HG03064 (cell line): ENCODE results near the gene KRTCAP2.

Experiments used
- ATAC-seq: cut with Tn5 transposase; IDR thresholded peaks from one replicate; pipeline ENCODE4 v1.9.1; 2021; ENCODE audit warnings: low read depth; ENCODE audit not compliant: unreplicated experiment

KRTCAP2 gene

GRCh38 chr1:155121249-155121648 is 51.9 kb downstream of the KRTCAP2 start:
- ATAC-seq, result no peak

DNA sequence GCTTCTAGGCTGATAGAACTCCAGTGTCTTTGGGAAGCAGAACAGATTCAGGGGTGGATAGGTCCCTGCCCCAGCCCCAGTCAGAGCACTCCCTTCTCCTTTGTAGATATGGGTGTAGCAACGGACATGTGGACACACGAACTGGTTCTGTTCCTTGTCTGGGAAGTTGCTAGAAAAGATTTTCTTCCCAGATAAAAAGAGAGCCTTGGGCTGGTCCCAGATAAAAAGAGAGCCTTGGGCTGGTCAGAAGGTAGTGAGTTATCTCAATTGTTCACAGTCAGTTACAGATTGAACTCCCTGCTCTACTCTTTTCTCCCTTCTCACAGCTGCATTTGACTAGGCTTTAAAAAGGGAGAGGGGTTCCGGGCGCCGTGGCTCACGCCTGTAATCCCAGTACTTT is 52.9 kb downstream of the KRTCAP2 start:
- ATAC-seq, result no peak
